B cell (primary cell): ENCODE measurements around the gene STAB1. TPM values are rescaled to one million over a fixed set of nuclear protein-coding genes. Genes with fewer than 3 reads are reported as not detected.

ENCODE experiments used
- ATAC-seq: fragments of 200-7000 bp; cut with Tn5 transposase; one replicate; pipeline ENCODE4 v1.10.0; 2021; ENCODE audit warnings: low read depth, mild to moderate bottlenecking, moderate number of reproducible peaks, moderate library complexity
- CTCF ChIA-PET: fragments of 350-600 bp; sonication (Branson Sonifier 250); formaldehyde crosslinking; loops from one replicate; lab custom pipeline; 2021; ENCODE audit warnings: antibody characterized with exemption, inconsistent platforms; lab: Charles Lee
- POLR2A ChIA-PET: fragments of 350-600 bp; sonication (Branson Sonifier 250); formaldehyde crosslinking; loops from one replicate; lab custom pipeline; 2021; ENCODE audit warnings: antibody characterized with exemption; lab: Charles Lee
- DNase-seq: peaks from one replicate; pipeline ENCODE4 v3.0.0; 2013
- H2AFZ ChIP-seq: 2 replicates; pipeline ENCODE4 v1.6.1; 2012; ENCODE audit warnings: mild to moderate bottlenecking, low read depth, low read length; ENCODE audit not compliant: insufficient read depth, poor library complexity, severe bottlenecking
- H3K27ac ChIP-seq, 2 donors: 1 replicate in 1 of 2; 2 replicates in 1 of 2; pipeline ENCODE4 v1.5.1; 2012 to 2013; ENCODE audit warnings: low read length in 2 of 2, mild to moderate bottlenecking in 2 of 2, moderate library complexity in 1 of 2
- H3K27me3 ChIP-seq, 4 experiments: fragments of 200-600 bp in 1 of 4; sonication (generic) in 1 of 4; replicated peaks in 1 of 4; 1 replicate in 2 of 4; 2 replicates in 2 of 4; pipeline versions ENCODE4 v1.6.1 to v1.7.0; 2013 to 2016; ENCODE audit warnings: low read length in 3 of 4, mild to moderate bottlenecking in 2 of 4, mixed read lengths in 1 of 4, moderate library complexity in 1 of 4; ENCODE audit not compliant: insufficient read depth in 4 of 4, control insufficient read depth in 3 of 4; ENCODE audit errors: control extremely low read depth in 1 of 4
- H3K36me3 ChIP-seq, 2 experiments: replicated peaks in 1 of 2; 1 replicate in 1 of 2; 2 replicates in 1 of 2; pipeline versions ENCODE4 v1.6.1 to v1.7.1; 2013; ENCODE audit warnings: low read length in 1 of 2; ENCODE audit not compliant: insufficient read depth in 2 of 2, control insufficient read depth in 1 of 2; ENCODE audit errors: control extremely low read depth in 1 of 2, extremely low read depth in 1 of 2
- H3K4me1 ChIP-seq, 2 donors: fragments of 200-600 bp in 1 of 2; sonication (generic) in 1 of 2; 1 replicate in 1 of 2; 2 replicates in 1 of 2; pipeline versions ENCODE4 v1.5.1 to v1.6.1; 2013 to 2017; ENCODE audit warnings: low read length in 2 of 2; ENCODE audit not compliant: control insufficient read depth in 2 of 2, insufficient read depth in 2 of 2
- H3K4me2 ChIP-seq: replicated peaks from 2 replicates; pipeline ENCODE3; 2012; ENCODE audit warnings: mild to moderate bottlenecking, low read depth, low read length; ENCODE audit not compliant: poor library complexity, severe bottlenecking
- H3K4me3 ChIP-seq, 5 experiments: fragments of 200-600 bp in 1 of 5; sonication (generic) in 1 of 5; 1 replicate in 3 of 5; 2 replicates in 2 of 5; pipeline versions ENCODE4 v1.5.1 to v1.7.0; 2011 to 2016; ENCODE audit warnings: low read length in 4 of 5, mild to moderate bottlenecking in 4 of 5, low read depth in 2 of 5, control low read depth in 1 of 5, moderate library complexity in 1 of 5; ENCODE audit not compliant: insufficient read depth in 1 of 5; ENCODE audit errors: control extremely low read depth in 1 of 5, extremely low read depth in 1 of 5
- H3K79me2 ChIP-seq: fragments of 200-600 bp; sonication (generic); one replicate; pipeline ENCODE4 v1.6.0; 2016; ENCODE audit warnings: low read length; ENCODE audit not compliant: control insufficient read depth, insufficient read depth
- H3K9ac ChIP-seq: fragments of 200-600 bp; sonication (generic); 2 replicates; pipeline ENCODE4 v1.6.1; 2017; ENCODE audit warnings: mild to moderate bottlenecking, low read length, moderate library complexity
- H3K9me3 ChIP-seq, 3 donors: one replicate each; pipeline versions ENCODE4 v1.6.1 to v1.7.1; 2013; ENCODE audit warnings: low read length in 2 of 3; ENCODE audit not compliant: control insufficient read depth in 2 of 3, insufficient read depth in 1 of 3; ENCODE audit errors: control extremely low read depth in 1 of 3
- H4K20me1 ChIP-seq: 2 replicates; pipeline ENCODE4 v1.6.0; 2012; ENCODE audit warnings: mild to moderate bottlenecking, low read length; ENCODE audit not compliant: insufficient read depth, control insufficient read depth, poor library complexity, severe bottlenecking
- H3K27ac Mint-ChIP-seq: one replicate; pipeline ENCODE4 v1.8.0; 2021; ENCODE audit warnings: mixed read lengths
- H3K27me3 Mint-ChIP-seq: one replicate; pipeline ENCODE4 v1.8.0; 2021; ENCODE audit warnings: mixed read lengths
- H3K4me1 Mint-ChIP-seq: one replicate; pipeline ENCODE4 v1.8.0; 2021; ENCODE audit warnings: mixed read lengths
- H3K4me3 Mint-ChIP-seq: one replicate; pipeline ENCODE4 v1.8.0; 2021; ENCODE audit warnings: mixed read lengths
- H3K9me3 Mint-ChIP-seq: one replicate; pipeline ENCODE4 v1.8.0; 2022; ENCODE audit warnings: mixed read lengths; ENCODE audit not compliant: insufficient read depth
- EZH2 ChIP-seq: IDR thresholded peaks from 2 replicates; pipeline ENCODE4 v1.6.1; 2012; ENCODE audit warnings: borderline replicate concordance, low read depth, mild to moderate bottlenecking, moderate library complexity, low read length; ENCODE audit not compliant: insufficient read depth, poor library complexity, severe bottlenecking
- WGBS: methylation state at CpG from one replicate; pipeline ENCODE4 v1.1.5; 2013; ENCODE audit warnings: missing lambda C conversion rate; ENCODE audit not compliant: insufficient coverage; 5-methylcytosine and 5-hydroxymethylcytosine counted together
- intact Hi-C: fragments of 100-400 bp; cut with micrococcal nuclease; formaldehyde crosslinking; loops from one replicate; pipeline ENCODE4 v1.10.0; 2022
- polyA plus RNA-seq: library from polyadenylated mRNA; depleted of rRNA; stranded (reverse); fragments of >200 nt; gene quantifications from 2 replicates; pipeline ENCODE4 v1.2.3, GENCODE V29; 2012
- total RNA-seq, 2 donors: library from RNA; stranded (reverse); fragments of 120-200 nt in 1 of 2; gene quantifications; 1 replicate in 1 of 2; 2 replicates in 1 of 2; pipeline versions ENCODE4 v1.2.3 to v1.2.4, GENCODE V29; 2013 to 2022
- TF ChIP-seq, protein P1 (sequence below): fragments of 200-600 bp; IDR thresholded peaks from one replicate; pipeline ENCODE4 v1.8.0; 2022; ENCODE audit warnings: antibody characterized with exemption, mild to moderate bottlenecking

STAB1 gene
- total and polyA plus RNA-seq, 2 donors (not counting 1 experiment from before 2014, with no cell fraction given), result 3.8 to 4.5 TPM

DNA sequence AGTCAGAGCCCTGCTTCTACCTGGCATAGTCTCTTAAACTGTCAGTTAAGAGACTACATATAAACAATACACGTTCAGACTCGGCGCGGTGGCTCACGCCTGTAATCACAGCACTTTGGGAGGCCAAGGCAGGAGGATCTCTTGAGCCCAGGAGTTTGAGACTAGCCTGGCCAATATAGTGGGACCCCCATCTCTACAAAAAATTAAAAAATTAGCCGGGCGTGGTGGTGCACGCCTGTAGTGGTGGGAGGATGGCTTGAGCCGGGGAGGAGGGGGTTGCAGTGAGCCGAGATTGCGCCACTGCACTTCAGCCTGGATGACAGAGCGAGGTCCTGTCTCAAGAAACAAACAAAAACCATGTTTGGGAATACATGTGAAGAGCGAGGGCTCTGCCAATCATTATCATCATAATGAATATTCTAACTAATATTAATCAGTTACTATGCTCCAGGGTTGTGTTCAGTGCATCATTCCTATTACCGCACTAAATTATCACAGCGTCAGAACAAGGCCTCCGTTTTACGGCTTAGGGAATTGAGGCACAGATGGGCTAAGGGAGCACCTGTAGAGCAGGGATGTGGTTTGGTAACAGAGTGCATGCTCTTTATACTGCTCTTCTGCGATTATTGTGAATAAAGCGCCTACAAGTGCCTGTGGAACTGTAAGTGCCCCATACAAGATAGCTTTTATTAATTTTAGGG is 40.4 kb downstream of the STAB1 start:
- peak overlapping the region; percentile 50 for H2AFZ ChIP-seq
- WGBS, result 96% methylated on average over 9 of the region's 19 CpGs
- peaks cover 0 to 13% (median 0%) of the 10 kb centered on the region in 4 experiments for H3K27me3 ChIP-seq
- TF ChIP-seq EZH2, result no peak
- TF ChIP-seq, protein P1, sequence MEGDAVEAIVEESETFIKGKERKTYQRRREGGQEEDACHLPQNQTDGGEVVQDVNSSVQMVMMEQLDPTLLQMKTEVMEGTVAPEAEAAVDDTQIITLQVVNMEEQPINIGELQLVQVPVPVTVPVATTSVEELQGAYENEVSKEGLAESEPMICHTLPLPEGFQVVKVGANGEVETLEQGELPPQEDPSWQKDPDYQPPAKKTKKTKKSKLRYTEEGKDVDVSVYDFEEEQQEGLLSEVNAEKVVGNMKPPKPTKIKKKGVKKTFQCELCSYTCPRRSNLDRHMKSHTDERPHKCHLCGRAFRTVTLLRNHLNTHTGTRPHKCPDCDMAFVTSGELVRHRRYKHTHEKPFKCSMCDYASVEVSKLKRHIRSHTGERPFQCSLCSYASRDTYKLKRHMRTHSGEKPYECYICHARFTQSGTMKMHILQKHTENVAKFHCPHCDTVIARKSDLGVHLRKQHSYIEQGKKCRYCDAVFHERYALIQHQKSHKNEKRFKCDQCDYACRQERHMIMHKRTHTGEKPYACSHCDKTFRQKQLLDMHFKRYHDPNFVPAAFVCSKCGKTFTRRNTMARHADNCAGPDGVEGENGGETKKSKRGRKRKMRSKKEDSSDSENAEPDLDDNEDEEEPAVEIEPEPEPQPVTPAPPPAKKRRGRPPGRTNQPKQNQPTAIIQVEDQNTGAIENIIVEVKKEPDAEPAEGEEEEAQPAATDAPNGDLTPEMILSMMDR, result no peak
- no peaks in the 10 kb centered on the region for H3K27me3 Mint-ChIP-seq
- peak overlapping the region; percentile 99 for H3K4me3 Mint-ChIP-seq
- peaks cover 46% of the 10 kb centered on the region for H3K4me1 Mint-ChIP-seq
- no peak for DNase-seq
- peaks cover 24% of the 10 kb centered on the region for H3K79me2 ChIP-seq
- no peaks in the 10 kb centered on the region for H3K36me3 ChIP-seq
- H3K4me1 ChIP-seq, result peaks cover 34 to 51% of the 10 kb centered on the region in 2 donors
- ChIA-PET CTCF (interaction anchor here (1.0 to 1.2 kb wide), 2 partner anchors 63 to 90 kb away, joined by 4 to 5 read pairs; partner anchors contain the start of gene SEMA3G), POLR2A (interaction anchor here (0.6 to 1.6 kb wide), 3 partner anchors 107 to 625 kb away, joined by 3 to 4 read pairs (median 3); partner anchors contain the start of gene ALAS1)
- H3K27ac ChIP-seq, result no peak overlapping the region
- H3K9me3 Mint-ChIP-seq, result no peaks in the 10 kb centered on the region
- peak overlapping the region; percentile 99 for H3K27ac Mint-ChIP-seq
- H3K4me3 ChIP-seq, result peak overlapping the region in 3 of 5 experiments; percentile 29 to 68 (median 49)
- no peaks in the 10 kb centered on the region for H4K20me1 ChIP-seq
- peak overlapping the region; percentile 54 for H3K9ac ChIP-seq
- intact Hi-C loops, result loop anchor here (1.0 to 10.0 kb wide), 9 partner anchors 80 to 1141 kb away; partner anchors contain the start of genes DUSP7, NISCH, PBRM1 and PRKCD
- no peaks in the 10 kb centered on the region for H3K9me3 ChIP-seq
- H3K4me2 ChIP-seq, result peak overlapping the region; percentile 82
- ATAC-seq, result no peak

DNA sequence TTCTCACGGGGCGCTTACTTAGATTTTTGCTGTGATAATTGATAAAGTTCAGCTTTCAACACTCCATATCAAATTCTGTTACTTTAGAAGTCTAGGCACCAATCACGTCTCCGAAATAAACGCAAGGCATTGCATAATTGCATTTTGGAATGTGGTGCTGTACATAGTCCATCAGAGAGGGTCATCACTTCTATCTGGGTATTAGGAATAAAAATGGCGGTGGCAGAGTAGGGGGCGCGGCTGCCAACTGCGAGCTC is 40.9 kb downstream of the STAB1 start:
- H3K4me3 ChIP-seq, result peak overlapping the region in 3 of 5 experiments; percentile 29 to 68 (median 49)
- H3K9ac ChIP-seq, result peak overlapping the region; percentile 54
- no peak for ATAC-seq
- H3K9me3 ChIP-seq, result no peaks in the 10 kb centered on the region
- H3K4me2 ChIP-seq, result peak overlapping the region; percentile 82
- WGBS, result 0% methylated on average over 7 of the region's 9 CpGs
- TF ChIP-seq EZH2, result no peak
- TF ChIP-seq, protein P1, result no peak
- no peak for DNase-seq
- Mint-ChIP-seq H3K27ac (peak overlapping the region; percentile 99), H3K4me1 (peaks cover 46% of the 10 kb centered on the region), H3K27me3 (no peaks in the 10 kb centered on the region), H3K4me3 (peak overlapping the region; percentile 99), H3K9me3 (no peaks in the 10 kb centered on the region)
- H3K27me3 ChIP-seq, result peaks cover 0 to 13% (median 0%) of the 10 kb centered on the region in 4 experiments
- peaks cover 26% of the 10 kb centered on the region for H3K79me2 ChIP-seq
- CTCF ChIA-PET, result interaction anchor here (1.0 to 1.2 kb wide), 2 partner anchors 64 to 91 kb away, joined by 4 to 5 read pairs; partner anchors contain the start of gene SEMA3G
- intact Hi-C loops, result loop anchor here (1.0 to 10.0 kb wide), 9 partner anchors 81 to 1141 kb away; partner anchors contain the start of genes DUSP7, NISCH, PBRM1 and PRKCD
- peaks cover 34 to 51% of the 10 kb centered on the region in 2 donors for H3K4me1 ChIP-seq
- POLR2A ChIA-PET, result interaction anchor here (0.6 to 1.6 kb wide), 3 partner anchors 107 to 625 kb away, joined by 3 to 4 read pairs (median 3); partner anchors contain the start of gene ALAS1
- H2AFZ ChIP-seq, result peak overlapping the region; percentile 50
- H4K20me1 ChIP-seq, result no peaks in the 10 kb centered on the region
- no peak overlapping the region for H3K27ac ChIP-seq
- no peaks in the 10 kb centered on the region for H3K36me3 ChIP-seq
